ENCODE data around the gene CCDC141.

GRCh38 chr2:178846458-178846802 lies 203.5 kb downstream of the CCDC141 start:
- TF ChIP-seq CTCF (IDR thresholded peaks at IDR 0.05; ENCODE audit: low read depth, low read length) (no peak), POLR2A (IDR thresholded peaks at IDR 0.05; ENCODE audit: extremely low read depth, insufficient read length) (no peak), MYC (IDR thresholded peaks at IDR 0.05; ENCODE audit: low read depth, low read length) (no peak)
- TF ChIP-seq, protein P1, sequence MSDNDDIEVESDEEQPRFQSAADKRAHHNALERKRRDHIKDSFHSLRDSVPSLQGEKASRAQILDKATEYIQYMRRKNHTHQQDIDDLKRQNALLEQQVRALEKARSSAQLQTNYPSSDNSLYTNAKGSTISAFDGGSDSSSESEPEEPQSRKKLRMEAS (IDR thresholded peaks at IDR 0.05; ENCODE audit: low read depth, low read length) = no peak
